GM18868 (cell line): ENCODE results near the gene WARS2.

Source experiments
- ATAC-seq: cut with Tn5 transposase; IDR thresholded peaks from one replicate; pipeline ENCODE4 v1.9.1; 2021; ENCODE audit warnings: mild to moderate bottlenecking, moderate library complexity; ENCODE audit not compliant: unreplicated experiment

The WARS2 gene

DNA sequence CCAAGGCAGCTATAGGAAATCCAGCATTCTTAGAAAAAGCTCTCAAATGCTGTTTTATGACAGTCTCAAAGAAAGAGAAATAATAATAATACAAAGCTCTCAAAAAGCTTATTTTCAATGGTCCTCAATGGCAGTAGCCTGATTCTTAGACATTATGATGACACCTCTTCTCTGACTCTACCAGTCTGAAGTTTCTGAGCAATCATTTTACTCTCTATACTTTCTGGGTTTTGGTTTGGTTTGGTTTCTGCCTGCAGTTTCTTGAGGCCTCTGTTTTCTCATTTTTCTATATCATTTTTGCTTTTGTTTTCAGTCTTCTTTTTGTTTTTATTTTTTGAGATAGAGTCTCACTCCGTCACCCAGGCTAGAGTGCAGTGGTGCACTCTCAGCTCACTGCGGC lies 102.1 kb downstream of the WARS2 start:
- no peak for ATAC-seq

DNA sequence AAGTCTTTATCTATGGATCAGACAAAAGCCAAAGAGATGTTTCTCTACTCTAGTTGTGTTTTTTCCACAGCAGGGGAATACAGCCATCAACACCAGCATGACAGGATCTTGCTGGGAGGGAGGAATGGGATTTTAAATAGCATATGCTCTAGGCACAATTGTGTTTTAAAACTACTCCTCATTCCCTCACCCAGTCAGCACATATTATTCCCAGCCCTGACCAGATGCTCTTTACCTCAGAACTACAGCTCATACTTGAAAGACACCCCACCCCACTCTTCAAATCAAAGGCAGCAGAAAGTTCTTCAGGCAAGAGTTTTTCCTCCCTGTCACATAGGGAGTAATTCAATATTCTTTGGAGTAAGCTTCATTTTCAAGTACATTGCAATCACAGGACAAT lies 106.1 kb downstream of the WARS2 start:
- no peak for ATAC-seq

DNA sequence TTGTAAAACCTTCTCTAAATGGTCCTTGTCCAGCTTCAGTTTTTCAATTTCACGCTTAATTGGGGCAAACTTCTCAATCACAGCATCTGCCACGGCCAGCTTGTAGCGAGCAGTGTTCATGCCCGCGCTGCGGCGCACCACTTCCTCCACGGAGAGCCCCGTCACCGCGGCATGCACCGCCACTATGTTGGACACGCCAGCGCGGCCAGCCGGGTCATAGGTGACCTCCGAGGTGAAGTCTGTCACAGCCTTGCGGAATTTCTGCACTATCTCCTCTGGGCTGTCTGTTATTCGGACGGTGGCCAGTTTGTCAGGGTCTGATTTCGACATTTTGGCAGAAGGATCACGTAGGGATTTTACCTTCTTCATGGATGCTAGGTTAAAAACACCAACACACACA lies 107.5 kb downstream of the WARS2 start:
- ATAC-seq = no peak

DNA sequence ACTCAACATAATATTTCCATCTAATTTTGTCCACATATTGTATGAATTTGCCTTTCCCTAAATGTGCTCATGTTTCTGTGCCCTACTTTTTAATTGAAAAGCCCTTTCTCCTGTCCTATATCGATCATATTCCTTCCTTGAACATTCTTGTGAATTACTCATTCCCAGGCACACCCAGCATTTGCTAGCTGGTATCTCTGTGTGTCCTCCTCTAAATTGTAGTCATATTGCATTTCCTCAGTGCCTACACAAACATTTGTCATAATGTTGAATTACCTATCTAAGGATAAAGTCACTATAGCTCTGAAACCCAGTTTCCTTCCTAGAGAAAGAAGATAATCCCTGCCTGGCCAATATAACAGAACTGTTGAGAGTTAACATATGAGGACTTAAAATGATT lies 112.7 kb downstream of the WARS2 start:
- no peak for ATAC-seq

DNA sequence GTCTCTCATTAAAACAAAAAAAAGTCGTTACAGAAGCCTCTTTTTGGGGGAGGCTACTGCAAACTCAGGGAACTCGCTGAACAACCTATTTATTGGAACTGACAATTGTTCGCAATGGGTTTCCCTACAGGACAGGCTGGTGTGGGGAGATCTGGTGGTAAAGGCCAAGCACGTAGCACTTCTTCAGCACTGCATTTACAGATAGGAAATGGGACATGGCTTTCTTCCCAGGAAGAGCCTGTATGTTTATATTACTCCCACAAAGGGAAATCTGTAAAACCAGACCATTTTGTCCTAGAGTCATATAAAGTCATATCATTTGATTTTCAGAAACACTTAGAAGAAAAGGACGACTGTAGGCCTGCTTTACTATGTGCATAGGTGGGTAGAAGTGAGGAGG lies 113.5 kb downstream of the WARS2 start:
- ATAC-seq = no peak

DNA sequence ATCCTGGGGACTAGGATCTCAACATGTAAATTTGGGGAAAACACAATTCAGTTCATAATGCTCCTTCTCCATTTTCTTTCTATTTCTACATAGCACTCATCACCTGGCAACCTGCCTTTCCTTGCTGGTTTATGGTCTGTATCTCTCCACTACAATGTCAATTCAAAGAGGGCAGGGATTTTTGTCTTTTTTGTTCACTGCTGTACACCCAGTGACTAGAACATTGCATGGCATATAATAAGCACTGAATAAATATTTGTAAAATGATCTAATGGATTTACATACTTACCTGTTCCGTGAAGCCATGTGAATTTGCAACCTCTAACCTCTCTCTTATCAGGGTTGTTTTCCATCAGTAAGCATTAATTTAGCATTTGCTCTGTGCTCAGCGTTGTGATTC lies 124.9 kb downstream of the WARS2 start:
- no peak for ATAC-seq

DNA sequence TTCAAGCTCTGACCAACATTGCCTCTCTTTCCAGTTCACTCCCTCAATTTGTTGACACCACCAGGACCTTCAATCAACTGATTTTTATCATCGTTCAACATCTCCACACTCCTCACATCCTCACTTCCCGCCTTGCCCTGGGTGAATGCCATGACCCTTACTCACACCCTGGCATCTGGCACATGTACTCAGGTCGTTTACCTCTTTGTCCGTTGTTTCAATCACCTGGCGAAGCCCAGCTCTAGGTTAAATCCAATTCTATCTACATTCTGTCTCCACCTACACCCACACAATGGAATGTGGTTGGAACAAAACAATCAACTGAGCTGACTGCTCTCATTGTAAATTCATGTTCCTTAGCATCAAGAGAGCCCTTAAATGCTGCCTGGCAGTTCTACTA lies 128.1 kb downstream of the WARS2 start:
- ATAC-seq = no peak

DNA sequence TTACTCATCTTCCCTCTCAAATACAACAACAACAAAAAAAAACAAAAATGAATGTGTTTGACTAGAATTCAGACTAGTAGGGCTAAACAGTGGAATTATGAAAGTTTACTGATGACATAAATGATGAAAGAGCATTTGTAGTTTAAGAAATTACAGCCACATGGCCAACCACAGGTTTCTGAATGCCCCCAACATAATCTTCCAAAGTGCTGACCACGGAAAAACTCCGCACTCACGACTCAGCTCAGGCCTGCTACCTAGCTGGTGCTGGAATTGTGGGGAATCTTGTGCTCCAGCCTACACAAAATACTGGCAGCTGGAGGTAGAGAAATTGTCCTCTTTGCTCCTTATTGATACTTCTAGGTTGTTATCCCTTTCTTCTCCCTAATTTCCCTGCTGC lies 128.7 kb downstream of the WARS2 start:
- no peak for ATAC-seq

DNA sequence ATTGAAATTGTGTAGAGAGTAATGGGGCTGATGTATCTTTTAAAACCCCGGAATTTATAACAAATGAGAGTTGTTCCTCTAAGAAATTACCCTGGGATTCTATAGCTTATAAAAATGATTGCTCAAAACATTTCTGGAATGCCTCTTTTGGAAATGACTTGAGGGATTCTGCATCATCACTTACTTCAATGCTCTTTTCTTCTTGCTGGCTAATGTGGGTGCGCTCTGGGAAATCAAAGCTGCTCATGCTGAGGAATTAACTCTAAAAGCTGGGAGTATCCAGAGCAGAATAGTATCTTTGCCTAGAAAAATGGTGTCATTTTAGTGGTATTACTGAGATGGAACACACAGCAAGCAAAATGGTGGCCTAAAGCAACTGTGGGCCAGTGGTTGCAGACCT lies 129.3 kb downstream of the WARS2 start:
- ATAC-seq = no peak

DNA sequence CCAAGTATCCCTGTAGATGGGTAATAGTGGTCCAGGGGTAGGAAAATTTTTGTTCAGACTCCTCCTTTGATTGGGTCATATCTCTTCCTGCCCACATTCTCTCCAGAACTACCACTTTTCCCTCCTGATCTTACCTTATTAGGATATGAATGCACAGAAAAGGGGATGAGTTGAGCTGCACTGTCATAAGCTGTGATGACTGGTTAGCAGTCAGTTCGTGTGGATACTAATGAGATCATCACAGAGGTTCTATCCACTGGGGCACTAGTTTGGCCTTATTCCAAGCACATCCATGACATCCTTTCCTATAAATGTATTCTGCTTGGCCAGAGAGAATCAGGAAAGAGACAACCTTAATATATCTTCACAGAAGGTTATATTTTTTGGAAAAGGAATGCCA lies 130.3 kb downstream of the WARS2 start:
- ATAC-seq = no peak

DNA sequence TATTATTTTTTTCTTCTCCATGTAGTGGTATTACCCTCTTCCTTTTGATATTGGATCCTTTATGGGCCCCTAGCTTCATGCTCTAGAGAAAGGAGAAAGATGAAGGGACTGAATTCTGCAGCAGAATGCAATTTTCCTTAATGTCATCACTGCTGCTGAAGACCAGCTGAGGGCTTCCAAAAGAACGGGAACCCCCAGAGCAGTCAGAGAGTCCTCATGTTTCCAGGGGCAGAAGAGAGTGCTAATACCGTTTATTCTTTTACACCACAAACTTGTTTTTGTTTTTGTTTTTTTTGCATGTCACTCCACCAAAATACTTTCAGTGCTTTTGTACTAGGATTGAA lies 131.2 kb downstream of the WARS2 start:
- no peak for ATAC-seq

DNA sequence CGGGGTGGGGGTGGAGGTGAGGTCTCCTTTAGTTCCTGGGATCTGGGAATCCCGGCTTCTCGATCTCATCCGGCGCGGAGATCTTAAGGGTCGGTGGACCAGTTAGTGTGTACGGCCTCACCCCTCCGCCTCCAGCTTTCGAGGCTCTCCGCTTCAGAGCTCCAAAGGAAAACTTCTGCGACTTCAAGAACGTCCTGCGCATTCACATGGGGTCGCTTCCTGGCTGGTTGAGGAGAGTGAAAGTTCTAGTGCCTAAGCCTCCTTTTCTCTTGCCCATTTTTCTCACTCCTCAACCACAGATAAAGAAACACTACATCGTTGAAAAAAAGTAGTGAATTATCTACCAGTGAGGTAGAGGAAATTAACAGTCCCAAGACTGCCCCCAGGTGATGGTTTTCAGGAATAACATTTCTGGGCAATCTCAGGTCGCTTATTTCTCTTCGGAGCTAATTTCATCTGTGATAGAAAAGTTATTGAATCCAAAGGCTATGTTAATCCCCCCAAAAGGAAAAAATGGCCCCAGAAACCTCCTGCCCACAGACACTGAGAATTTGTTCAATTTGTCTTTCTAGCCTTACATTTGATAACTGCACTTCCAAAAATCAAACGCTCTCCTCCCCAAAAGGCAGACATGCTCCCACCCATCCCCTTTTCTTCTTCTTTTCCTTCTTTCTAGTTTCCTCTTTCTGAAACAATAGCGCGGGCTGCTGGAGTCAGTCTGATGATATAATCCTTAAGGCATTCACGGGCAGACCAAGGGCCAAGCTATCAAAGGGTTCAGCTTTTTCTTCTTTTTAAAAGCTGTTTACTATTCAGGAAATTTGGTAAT lies 131.8 kb downstream of the WARS2 start:
- peak; percentile 70 for ATAC-seq

DNA sequence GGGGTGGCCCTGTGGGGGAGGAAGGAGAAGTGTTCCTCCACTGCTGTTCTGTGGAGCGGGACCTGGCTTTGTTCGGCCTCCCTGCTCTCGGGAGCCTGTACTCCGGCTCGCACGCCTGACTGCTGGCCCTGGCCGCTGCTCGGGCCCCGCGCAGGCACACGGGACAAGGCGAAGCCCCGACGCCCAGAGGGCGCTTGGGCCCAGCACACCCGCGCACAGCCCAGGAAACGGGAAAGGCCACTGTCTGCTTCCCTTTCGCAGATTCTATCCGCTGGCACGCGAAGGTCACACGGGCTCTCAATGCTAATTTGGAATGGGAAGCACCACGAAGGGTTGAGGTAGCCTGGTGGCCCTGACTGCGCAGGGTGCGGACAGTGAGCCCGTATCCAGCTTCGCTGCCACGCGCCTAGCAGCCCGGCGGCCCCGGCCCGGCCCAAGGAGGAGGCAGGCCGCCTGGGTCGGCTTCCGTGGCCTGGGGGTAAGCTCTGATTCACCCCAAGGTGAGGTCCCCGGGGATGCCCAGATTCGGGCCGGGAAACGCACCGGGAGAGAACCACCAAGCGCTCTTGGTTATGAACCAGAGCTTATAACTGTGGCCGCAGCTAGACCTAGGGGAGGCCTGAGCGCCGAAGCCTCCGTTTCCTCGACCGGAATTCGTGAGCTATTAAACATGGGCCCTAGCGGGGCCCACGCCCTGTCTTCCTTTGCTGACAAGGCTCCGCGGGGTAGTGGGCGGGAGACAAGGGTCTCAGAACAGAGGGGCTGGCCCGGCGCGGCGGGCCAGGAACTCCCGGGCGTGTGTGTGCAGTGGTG lies 132.6 kb downstream of the WARS2 start:
- no peak for ATAC-seq

DNA sequence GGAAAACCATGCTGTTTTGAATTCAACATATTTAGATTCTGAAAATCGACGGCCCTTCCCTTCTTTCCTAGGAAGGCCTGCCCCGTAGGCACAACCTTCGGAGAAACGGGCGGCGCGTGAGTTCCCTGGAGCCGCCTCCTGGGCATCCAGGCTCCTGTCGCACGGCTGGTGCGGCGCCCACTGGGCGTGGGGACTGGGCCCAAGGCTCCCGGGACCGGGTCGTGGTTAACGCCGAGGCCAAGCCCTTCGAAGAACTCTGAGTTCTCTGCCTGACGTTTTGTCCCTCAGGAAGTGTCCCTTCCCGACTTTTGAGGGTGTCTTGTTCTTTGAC lies 133.1 kb downstream of the WARS2 start:
- ATAC-seq = no peak

DNA sequence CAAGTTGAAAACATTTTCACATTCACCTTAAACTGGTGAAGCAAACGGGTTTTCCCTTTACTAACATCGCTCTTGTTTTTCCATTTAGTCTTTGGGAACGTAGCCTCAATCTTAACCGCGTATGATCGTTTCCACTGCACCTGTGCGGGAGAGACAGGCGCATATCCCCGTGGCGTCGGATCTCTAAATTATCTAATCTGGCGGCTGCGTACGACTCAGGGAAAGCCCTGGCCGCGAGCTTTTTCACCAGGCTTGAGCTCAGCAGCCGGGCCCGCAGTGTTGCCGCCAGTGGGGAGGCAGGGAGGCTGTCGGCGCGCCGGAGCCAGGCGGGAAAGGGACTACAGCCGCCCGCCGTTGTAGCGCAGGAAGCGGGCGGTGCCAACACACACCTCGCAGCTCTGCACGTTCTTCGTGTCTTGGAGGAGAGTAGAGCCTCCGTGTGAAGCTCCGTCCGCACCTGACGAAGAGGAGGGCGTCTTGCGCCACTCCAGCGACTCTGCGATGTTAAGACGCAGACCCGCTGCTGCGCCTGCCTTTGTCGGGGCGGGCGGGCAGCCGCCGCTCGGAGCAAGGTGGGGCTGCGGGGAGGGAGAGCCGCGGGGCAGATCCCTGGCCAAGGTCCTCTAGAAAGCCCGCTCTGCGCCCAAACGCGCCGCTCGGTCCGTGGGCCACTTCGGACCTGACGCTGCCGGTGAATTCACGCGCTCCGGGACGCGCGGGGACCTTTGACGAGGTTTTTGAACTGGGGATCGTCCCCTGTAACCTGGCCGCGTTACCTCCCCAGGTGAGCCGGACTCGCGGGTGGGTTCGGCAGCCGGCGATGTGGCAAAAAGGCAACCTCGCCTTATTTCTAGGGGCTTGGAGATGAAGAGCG lies 133.8 kb downstream of the WARS2 start:
- ATAC-seq = no peak

DNA sequence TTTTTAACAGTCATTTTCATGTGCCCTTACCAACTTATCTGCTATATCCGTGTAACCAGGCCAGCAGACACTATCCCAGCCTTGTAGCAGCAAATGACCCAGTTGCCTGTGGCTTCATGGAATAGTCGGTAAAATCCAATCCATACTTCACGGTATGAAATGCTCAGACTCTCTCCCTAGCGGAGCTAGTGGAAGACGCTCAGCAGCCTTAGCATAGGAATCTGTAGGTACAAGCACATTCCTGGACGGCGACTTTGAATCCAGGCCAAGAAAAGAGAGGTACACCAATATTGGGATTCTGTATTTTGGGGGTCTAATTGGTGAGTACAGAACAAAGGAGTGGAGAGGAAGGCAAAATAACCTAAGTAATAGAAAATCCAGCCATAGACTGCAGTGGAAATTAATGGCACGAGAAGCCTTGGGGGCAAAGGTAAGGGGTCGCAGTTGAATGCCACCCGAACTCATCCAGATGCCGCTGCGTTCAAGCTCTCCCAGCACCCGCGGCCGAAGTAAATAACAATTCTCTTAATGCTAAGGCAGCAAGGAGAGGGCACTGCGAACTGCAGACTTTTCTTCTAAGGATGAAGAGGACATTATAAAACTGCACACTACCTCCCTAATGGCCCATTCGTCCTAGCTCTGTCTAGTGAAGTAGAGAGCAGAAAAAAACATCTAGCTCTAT lies 134.6 kb downstream of the WARS2 start:
- ATAC-seq = no peak

DNA sequence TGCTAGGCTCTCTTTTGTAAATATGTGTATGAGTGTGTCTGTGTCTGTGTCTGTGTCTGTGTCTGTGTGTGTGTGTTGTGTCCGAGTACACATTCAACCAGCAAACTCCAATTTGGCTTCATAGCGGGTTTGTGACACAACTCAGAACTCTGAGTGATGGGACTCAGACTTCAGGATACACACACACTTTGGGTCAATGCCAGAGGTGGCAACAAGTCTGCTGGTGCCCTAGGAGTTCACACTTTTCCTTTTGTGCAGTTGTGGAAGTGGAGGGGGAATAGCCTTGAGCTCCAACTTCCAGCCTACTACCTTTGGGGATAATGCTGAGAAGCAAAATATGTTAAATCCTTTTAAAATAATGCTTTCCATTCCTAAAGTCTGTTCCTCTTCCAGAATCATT lies 135.7 kb downstream of the WARS2 start:
- ATAC-seq = no peak

DNA sequence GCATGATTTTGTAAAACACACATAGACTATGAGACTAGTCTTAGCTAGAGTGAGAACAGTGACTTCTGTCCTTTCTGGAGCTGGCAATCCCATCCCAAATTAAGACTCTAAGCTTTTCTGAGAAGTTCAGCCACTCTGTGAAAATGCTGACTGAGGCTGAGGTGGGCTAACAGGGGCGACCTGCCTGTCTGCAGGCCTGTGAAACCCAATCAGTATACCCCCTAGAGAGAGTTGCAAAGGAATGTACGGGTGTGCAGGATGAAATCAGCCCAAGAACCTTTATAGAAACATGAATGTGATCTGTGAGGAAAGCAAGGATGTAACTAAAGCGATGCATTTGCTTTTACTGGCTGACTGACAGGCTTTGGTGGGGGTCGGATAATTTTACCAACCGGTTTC lies 136.3 kb downstream of the WARS2 start:
- no peak for ATAC-seq

DNA sequence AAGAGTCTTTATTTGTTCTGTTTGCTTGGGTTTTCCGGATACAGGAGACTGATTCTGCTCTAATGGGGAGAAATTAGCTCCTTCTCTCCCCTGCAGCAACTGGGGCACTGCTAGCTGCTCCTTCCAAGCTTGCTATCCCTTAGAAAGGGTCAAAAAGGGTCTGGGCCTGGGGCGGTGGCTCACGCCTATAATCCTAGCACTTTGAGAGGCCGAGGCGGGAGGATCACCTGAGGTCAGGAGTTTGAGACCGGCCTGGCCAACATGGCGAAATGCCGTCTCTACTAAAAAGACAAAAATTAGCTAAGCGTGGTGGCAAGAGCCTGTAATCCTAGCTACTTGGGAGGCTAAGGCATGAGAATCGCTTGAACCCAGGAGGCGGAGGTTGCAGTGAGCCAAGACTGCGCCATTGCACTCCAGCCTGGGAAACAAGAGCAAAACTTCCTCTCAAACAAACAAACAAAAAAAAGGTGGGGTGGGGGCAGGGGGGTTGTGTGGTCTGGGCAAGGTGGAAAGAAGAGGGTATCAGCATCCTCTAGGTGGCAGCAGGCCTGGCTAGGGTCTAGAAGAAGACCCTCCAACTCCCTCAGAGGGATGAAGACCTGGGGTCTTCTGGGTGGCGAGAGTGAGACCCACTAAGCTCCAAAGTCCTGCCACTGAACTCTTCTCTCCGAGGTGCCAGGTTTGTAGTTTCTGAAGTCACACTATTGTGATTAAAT lies 136.9 kb downstream of the WARS2 start:
- no peak for ATAC-seq

DNA sequence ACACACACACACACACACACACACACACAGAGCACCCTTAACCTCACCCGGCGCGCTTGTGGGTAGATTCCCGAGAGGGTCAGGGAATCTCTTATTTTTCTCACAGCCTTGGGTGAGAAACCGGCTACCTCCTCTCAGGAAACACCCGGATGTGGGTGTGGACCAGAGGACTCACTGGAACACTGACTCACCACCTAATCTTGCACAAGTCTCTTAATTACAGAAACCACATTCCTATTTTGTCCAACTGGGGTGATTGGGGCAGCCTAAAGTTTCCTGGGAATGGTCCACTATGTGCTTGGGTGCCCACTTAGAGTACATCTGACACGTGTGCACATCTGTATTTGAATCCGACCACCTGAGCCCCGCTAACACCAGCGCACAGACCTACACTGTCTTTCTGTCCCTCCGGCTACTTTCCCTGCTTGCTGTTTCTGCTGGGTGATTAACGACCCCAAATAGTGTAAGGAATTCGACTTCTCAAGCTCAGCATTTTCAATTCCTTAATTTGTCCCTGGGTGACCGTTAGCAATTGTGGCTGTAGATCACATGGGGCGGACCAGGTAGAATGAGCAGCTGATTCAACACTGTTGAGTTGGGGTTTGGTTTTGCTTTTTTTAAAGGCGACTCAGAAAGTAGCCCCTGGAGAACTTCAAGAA lies 138.3 kb downstream of the WARS2 start:
- no peak for ATAC-seq
